NK-92 (cell line): ENCODE results near the gene OR2L8.

ENCODE experiments used
- DNase-seq: peaks from one replicate; lab custom pipeline; 2025; ENCODE audit not compliant: unreplicated experiment; lab: John Stamatoyannopoulos, UW

The OR2L8 gene

DNA sequence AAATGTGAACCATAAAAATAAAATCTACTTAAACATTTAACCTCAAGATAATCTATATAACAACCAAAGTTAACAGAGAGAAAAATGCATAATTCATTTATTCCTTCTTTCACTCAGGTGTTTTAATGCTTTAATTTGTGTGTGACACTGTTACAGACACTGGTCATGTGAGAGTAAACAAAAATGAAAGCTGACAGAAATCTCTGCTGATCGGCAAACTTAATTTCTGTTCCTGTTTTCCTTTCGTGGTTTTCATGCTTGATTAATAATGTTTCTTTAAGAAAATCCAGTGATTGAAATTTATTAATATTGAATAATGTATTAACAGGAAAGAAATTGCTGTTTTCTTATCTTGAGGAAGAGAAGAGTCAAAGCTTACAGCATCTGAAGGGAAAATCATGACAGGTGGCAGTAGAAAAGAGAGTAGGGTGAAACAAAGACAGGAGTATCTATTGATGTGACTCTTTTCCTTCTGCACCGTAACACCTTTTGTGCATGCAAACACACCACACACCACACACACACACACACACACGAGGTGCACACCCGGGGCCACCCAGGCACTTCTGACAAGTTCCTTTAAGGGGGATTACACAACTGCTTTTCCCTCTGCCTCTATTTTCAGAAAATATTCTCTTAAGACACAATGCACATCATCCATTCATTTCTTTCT, 18.0 kb downstream of the OR2L8 start:
- no peak for DNase-seq

- DNase-seq: no peak
Measured at GRCh38 chr1:247992986-247993385, 44.3 kb downstream of the OR2L8 start.

GRCh38 chr1:247998811-247999210, 50.2 kb downstream of the OR2L8 start:
- no peak for DNase-seq
